H1 (cell line): ENCODE results near the gene CASQ2. TPM values are rescaled to one million over a fixed set of nuclear protein-coding genes. Genes with fewer than 3 reads are reported as not detected.

Source experiments
- CTCF ChIA-PET: fragments of 300-600 bp; sonication (Branson Sonifier 250); formaldehyde crosslinking; loops from one replicate; lab custom pipeline; 2021; ENCODE audit not compliant: partially characterized antibody; lab: Charles Lee
- POLR2A ChIA-PET: fragments of 300-600 bp; sonication (Branson Sonifier 250); formaldehyde crosslinking; loops from one replicate; lab custom pipeline; 2021; ENCODE audit warnings: inconsistent platforms; ENCODE audit not compliant: partially characterized antibody; lab: Charles Lee
- DNase-seq, 2 experiments: peaks; one replicate each; pipeline versions ENCODE4 v3.0.0 to v3.0.0-alpha.2; 2010 to 2022; ENCODE audit warnings: low spot score in 2 of 2, low read depth in 1 of 2, mixed read lengths in 1 of 2
- FAIRE-seq: peaks from 2 replicates; lab custom pipeline; 2011; peaks lifted over from hg19 to GRCh38; lab: Jason Lieb, UNC
- H2AFZ ChIP-seq: 2 replicates; pipeline ENCODE4 v1.8.1; 2012; ENCODE audit warnings: low read length, inconsistent platforms
- H2AK5ac ChIP-seq: 2 replicates; pipeline ENCODE4 v1.6.1; 2013; ENCODE audit warnings: low read depth, low read length
- H2BK120ac ChIP-seq: replicated peaks from 2 replicates; pipeline ENCODE3; 2013; ENCODE audit warnings: low read depth, low read length, inconsistent platforms
- H2BK12ac ChIP-seq: 2 replicates; pipeline ENCODE4 v1.6.1; 2013; ENCODE audit warnings: low read depth, low read length
- H2BK15ac ChIP-seq: 2 replicates; pipeline ENCODE4 v1.6.1; 2013; ENCODE audit warnings: low read length
- H2BK20ac ChIP-seq: 2 replicates; pipeline ENCODE4 v1.6.1; 2013; ENCODE audit warnings: low read length
- H2BK5ac ChIP-seq: 2 replicates; pipeline ENCODE4 v1.6.1; 2013; ENCODE audit warnings: low read depth, low read length
- H3K14ac ChIP-seq: 2 replicates; pipeline ENCODE4 v1.6.1; 2013; ENCODE audit warnings: inconsistent platforms; ENCODE audit not compliant: insufficient read length
- H3K18ac ChIP-seq: 2 replicates; pipeline ENCODE4 v1.6.1; 2013; ENCODE audit warnings: low read length; ENCODE audit errors: extremely low read depth
- H3K23ac ChIP-seq: 2 replicates; pipeline ENCODE4 v1.6.1; 2013; ENCODE audit warnings: inconsistent platforms; ENCODE audit not compliant: insufficient read length
- H3K23me2 ChIP-seq: 2 replicates; pipeline ENCODE4 v1.6.1; 2013; ENCODE audit warnings: low read depth, low read length
- H3K27ac ChIP-seq: 2 replicates; pipeline ENCODE4 v1.6.1; 2011; ENCODE audit warnings: low read depth, low read length, inconsistent platforms
- H3K27me3 ChIP-seq, 4 experiments: replicated peaks in 1 of 4; 1 replicate in 1 of 4; 2 replicates in 3 of 4; pipeline versions ENCODE4 v1.6.1 to v1.8.1; 2011 to 2013; ENCODE audit warnings: low read length in 3 of 4, mild to moderate bottlenecking in 3 of 4, inconsistent platforms in 2 of 4, mixed read lengths in 2 of 4, moderate library complexity in 1 of 4; ENCODE audit not compliant: control insufficient read depth in 3 of 4, insufficient read depth in 3 of 4; ENCODE audit errors: extremely low read depth in 1 of 4
- H3K36me3 ChIP-seq, 4 experiments: 2 replicates each; pipeline versions ENCODE4 v1.6.1 to v1.8.1; 2011 to 2013; ENCODE audit warnings: mild to moderate bottlenecking in 4 of 4, low read length in 3 of 4, moderate library complexity in 2 of 4, control low read depth in 1 of 4, inconsistent platforms in 1 of 4; ENCODE audit not compliant: insufficient read depth in 4 of 4, control insufficient read depth in 2 of 4
- H3K4ac ChIP-seq: replicated peaks from 2 replicates; pipeline ENCODE3; 2013; ENCODE audit warnings: low read length, low read depth, mixed read lengths, inconsistent platforms; ENCODE audit not compliant: insufficient read length
- H3K4me1 ChIP-seq, 4 experiments: replicated peaks in 1 of 4; 1 replicate in 1 of 4; 2 replicates in 3 of 4; pipeline versions ENCODE4 v1.6.1 to v1.8.1; 2011 to 2013; ENCODE audit warnings: low read length in 3 of 4, inconsistent platforms in 2 of 4, mixed read lengths in 1 of 4; ENCODE audit not compliant: insufficient read depth in 4 of 4, control insufficient read depth in 3 of 4
- H3K4me2 ChIP-seq, 2 experiments: 2 replicates each; pipeline versions ENCODE4 v1.6.1 to v1.8.1; 2011 to 2013; ENCODE audit warnings: low read depth in 2 of 2, low read length in 2 of 2, control low read depth in 1 of 2, inconsistent platforms in 1 of 2, mild to moderate bottlenecking in 1 of 2; ENCODE audit not compliant: insufficient read depth in 1 of 2
- H3K4me3 ChIP-seq, 4 experiments: fragments of 200-600, 300-600 bp in 1 of 4; sonication (generic), shearing (Covaris generic), sonication (Bioruptor Twin) in 1 of 4; 2 replicates each; pipeline versions ENCODE4 v1.5.1 to v1.8.1; 2011 to 2016; ENCODE audit warnings: low read length in 4 of 4, low read depth in 3 of 4, control low read depth in 2 of 4, inconsistent platforms in 2 of 4, mild to moderate bottlenecking in 2 of 4, mixed read lengths in 1 of 4, moderate library complexity in 1 of 4; ENCODE audit not compliant: insufficient read depth in 2 of 4; ENCODE audit errors: extremely low read depth in 1 of 4
- H3K56ac ChIP-seq: replicated peaks from 2 replicates; pipeline ENCODE3; 2013; ENCODE audit warnings: low read depth, mild to moderate bottlenecking, mixed read lengths, low read length, inconsistent platforms; ENCODE audit not compliant: insufficient read length
- H3K79me1 ChIP-seq: 2 replicates; pipeline ENCODE4 v1.6.1; 2013; ENCODE audit warnings: low read depth, low read length, control low read depth
- H3K79me2 ChIP-seq, 2 experiments: 2 replicates each; pipeline versions ENCODE4 v1.6.1 to v1.8.1; 2012 to 2013; ENCODE audit warnings: low read length in 2 of 2, mild to moderate bottlenecking in 2 of 2, inconsistent platforms in 1 of 2; ENCODE audit not compliant: insufficient read depth in 2 of 2, control insufficient read depth in 1 of 2
- H3K9ac ChIP-seq, 4 experiments: replicated peaks in 1 of 4; 1 replicate in 1 of 4; 2 replicates in 3 of 4; pipeline versions ENCODE4 v1.6.1 to v1.8.1; 2011 to 2013; ENCODE audit warnings: low read depth in 3 of 4, low read length in 3 of 4, control low read depth in 2 of 4, mild to moderate bottlenecking in 2 of 4, moderate library complexity in 2 of 4, inconsistent platforms in 1 of 4; ENCODE audit errors: extremely low read depth in 1 of 4
- H3K9me3 ChIP-seq, 2 experiments: 2 replicates each; pipeline versions ENCODE4 v1.6.1 to v1.8.1; 2012 to 2013; ENCODE audit warnings: mild to moderate bottlenecking in 2 of 2, moderate library complexity in 2 of 2, control low read depth in 1 of 2, inconsistent platforms in 1 of 2, low read depth in 1 of 2, low read length in 1 of 2, mixed read lengths in 1 of 2; ENCODE audit not compliant: insufficient read depth in 2 of 2
- H4K20me1 ChIP-seq, 2 experiments: replicated peaks in 1 of 2; 2 replicates each; pipeline versions ENCODE3 to v1.8.1; 2011 to 2013; ENCODE audit warnings: inconsistent platforms in 2 of 2, low read length in 2 of 2, mild to moderate bottlenecking in 1 of 2; ENCODE audit not compliant: insufficient read depth in 2 of 2, control insufficient read depth in 1 of 2
- H4K5ac ChIP-seq: 2 replicates; pipeline ENCODE4 v1.6.1; 2013; ENCODE audit warnings: low read length, low read depth, mixed read lengths, inconsistent platforms; ENCODE audit not compliant: insufficient read length
- H4K8ac ChIP-seq: 2 replicates; pipeline ENCODE4 v1.8.0; 2013; ENCODE audit warnings: mild to moderate bottlenecking, moderate library complexity, low read length, inconsistent platforms; ENCODE audit not compliant: insufficient read depth; ENCODE audit errors: extremely low read depth
- H4K91ac ChIP-seq: replicated peaks from 2 replicates; pipeline ENCODE3; 2013; ENCODE audit warnings: low read length, mixed read lengths, inconsistent platforms; ENCODE audit not compliant: insufficient read length
- BACH1 ChIP-seq: IDR thresholded peaks from 2 replicates; pipeline ENCODE4 v1.6.1; 2012; ENCODE audit warnings: low read length, improper control_type of control experiment
- MAFK ChIP-seq: IDR thresholded peaks from 2 replicates; pipeline ENCODE4 v1.6.1; 2012; ENCODE audit warnings: low read depth, mild to moderate bottlenecking, improper control_type of control experiment, low read length
- SIRT6 ChIP-seq: IDR thresholded peaks from one replicate; pipeline ENCODE4 v1.7.1; 2012; ENCODE audit warnings: low read length, inconsistent platforms
- WGBS, 2 experiments: shearing (Covaris generic) in 1 of 2; methylation state at CpG; one replicate each; pipeline versions ENCODE4 v1.1.6 to v1.1.7; 2013 to 2015; ENCODE audit warnings: low lambda C conversion rate in 2 of 2, mixed read lengths in 2 of 2, inconsistent platforms in 1 of 2, low coverage in 1 of 2, missing lambda C conversion rate in 1 of 2; ENCODE audit not compliant: insufficient replicate concordance in 2 of 2, insufficient coverage in 1 of 2, insufficient read length in 1 of 2; ENCODE audit errors: extremely low coverage in 1 of 2, missing lambda C conversion rate in 1 of 2; 5-methylcytosine and 5-hydroxymethylcytosine counted together
- polyA plus RNA-seq, 7 experiments: library from polyadenylated mRNA; depleted of rRNA in 3 of 7; stranded (reverse) in 5 of 7; unstranded in 2 of 7; fragments of >200 nt in 5 of 7; fragments of 200-250 nt in 2 of 7; gene quantifications; 1 replicate in 5 of 7; 2 replicates in 1 of 7; 4 replicates in 1 of 7; pipeline versions ENCODE4 v1.2.1 to v1.2.3, GENCODE V29; 2011 to 2013; ENCODE audit warnings: missing spikeins in 2 of 7, mixed read lengths in 2 of 7
- total RNA-seq: library from RNA; stranded (reverse); fragmentation: NEBNext Ultra II Directional; extraction: Animal tissue kit (Norgen Biotek cat#: 25700); gene quantifications from 2 replicates; pipeline ENCODE4 v1.2.1, GENCODE V29; 2021

CASQ2 gene
- total and polyA plus RNA-seq, 2 of the 8 experiments (the other 6 are each of a cell fraction or from before 2014, with no cell fraction given), result not detected

- no peak overlapping the region for H3K9ac ChIP-seq
These were observed 99.4 kb downstream of the CASQ2 start for GRCh38 chr1:115669002-115669673.

More at GRCh38 chr1:115669002-115669673, 99.4 kb downstream of the CASQ2 start:
- Histone ChIP-seq H2BK20ac (no peak overlapping the region), H3K9me3 (no peaks in the 10 kb centered on the region), H3K14ac (no peak overlapping the region), H4K8ac (no peak overlapping the region), H2AFZ (no peak overlapping the region), H2BK120ac (no peak overlapping the region), H3K4me2 (no peak overlapping the region), H3K23ac (no peak overlapping the region), H3K4ac (no peak overlapping the region), H3K27me3 (no peaks in the 10 kb centered on the region), H2BK15ac (no peak overlapping the region), H3K4me3 (no peak overlapping the region), H2AK5ac (no peak overlapping the region), H3K27ac (no peak overlapping the region), H4K5ac (no peak overlapping the region), H2BK5ac (no peak overlapping the region), H3K56ac (no peak overlapping the region), H3K23me2 (no peaks in the 10 kb centered on the region), H3K79me2 (no peaks in the 10 kb centered on the region), H2BK12ac (no peak overlapping the region), H4K20me1 (peaks cover 0 to 4% of the 10 kb centered on the region in 2 experiments), H4K91ac (no peak overlapping the region), H3K36me3 (peaks cover 7 to 17% (median 7%) of the 10 kb centered on the region in 4 experiments; a peak in 6 of 8 replicates), H3K18ac (no peak overlapping the region), H3K79me1 (0 out of 2 replicates have a peak, but pooled peaks cover 2% of the 10 kb centered on the region), H3K4me1 (no peaks in the 10 kb centered on the region)
- FAIRE-seq, result no peak
- POLR2A ChIA-PET, result interaction anchor here (0.6 kb wide), 1 partner anchor 1390 kb away, joined by 3 read pairs; no protein-coding TSS in a partner anchor
- WGBS, 2 experiments, result 85% methylated on average over 5 of the region's 5 CpGs; no CpG with 5 or more reads in 1 of the 2 experiments
- no peak for DNase-seq
- TF ChIP-seq BACH1, result 0 out of 2 replicates have a peak, but pooled peaks have one; percentile 10
- no peak for TF ChIP-seq SIRT6
- TF ChIP-seq MAFK, result peak; percentile 22; the same call in 1 of the 2 replicates
- CTCF ChIA-PET, result interaction anchor here (1.0 to 2.1 kb wide), 6 partner anchors 11 to 138 kb away, joined by 3 to 7 read pairs (median 3); no protein-coding TSS in a partner anchor
